ENCODE data around the gene ZNF490.

DNA sequence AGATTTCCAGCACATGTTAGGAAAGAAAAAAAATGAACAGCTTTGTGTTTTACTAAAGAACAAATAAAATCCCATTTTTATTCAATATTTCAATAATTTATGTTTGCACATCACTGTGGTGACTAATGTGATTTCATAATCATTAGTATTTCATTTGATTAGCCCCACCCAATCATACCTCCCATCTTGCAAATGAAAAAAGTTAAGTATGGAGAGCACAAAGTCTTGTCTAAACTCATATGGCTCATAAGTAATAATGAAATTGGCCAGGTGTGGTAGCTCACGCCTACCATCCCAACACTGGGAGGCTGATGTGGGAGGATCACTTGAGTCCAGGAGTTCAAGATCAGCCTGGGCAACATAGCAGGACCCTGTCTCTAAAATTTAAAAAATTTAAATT, 3.8 kb downstream of the ZNF490 start:
- TF ChIP-seq, protein P1, sequence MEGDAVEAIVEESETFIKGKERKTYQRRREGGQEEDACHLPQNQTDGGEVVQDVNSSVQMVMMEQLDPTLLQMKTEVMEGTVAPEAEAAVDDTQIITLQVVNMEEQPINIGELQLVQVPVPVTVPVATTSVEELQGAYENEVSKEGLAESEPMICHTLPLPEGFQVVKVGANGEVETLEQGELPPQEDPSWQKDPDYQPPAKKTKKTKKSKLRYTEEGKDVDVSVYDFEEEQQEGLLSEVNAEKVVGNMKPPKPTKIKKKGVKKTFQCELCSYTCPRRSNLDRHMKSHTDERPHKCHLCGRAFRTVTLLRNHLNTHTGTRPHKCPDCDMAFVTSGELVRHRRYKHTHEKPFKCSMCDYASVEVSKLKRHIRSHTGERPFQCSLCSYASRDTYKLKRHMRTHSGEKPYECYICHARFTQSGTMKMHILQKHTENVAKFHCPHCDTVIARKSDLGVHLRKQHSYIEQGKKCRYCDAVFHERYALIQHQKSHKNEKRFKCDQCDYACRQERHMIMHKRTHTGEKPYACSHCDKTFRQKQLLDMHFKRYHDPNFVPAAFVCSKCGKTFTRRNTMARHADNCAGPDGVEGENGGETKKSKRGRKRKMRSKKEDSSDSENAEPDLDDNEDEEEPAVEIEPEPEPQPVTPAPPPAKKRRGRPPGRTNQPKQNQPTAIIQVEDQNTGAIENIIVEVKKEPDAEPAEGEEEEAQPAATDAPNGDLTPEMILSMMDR (IDR thresholded peaks at IDR 0.05), result no peak
- TF ChIP-seq POLR2A (IDR thresholded peaks at IDR 0.05), result no peak
